Activated effector memory CD4-positive, alpha-beta T cell treated with anti-CD3 and anti-CD28 coated beads, Interleukin-2, amount 50 U/mL, for 16 hours (primary cell): ENCODE results near the gene FRMD4A.

Experiments
- DNase-seq: peaks from one replicate; pipeline ENCODE4 v3.0.0-alpha.2; 2020

FRMD4A gene

GRCh38 chr10:13658264-13658663, 672.5 kb downstream of the FRMD4A start:
- no peak for DNase-seq

- DNase-seq = no peak
These were observed 673.5 kb downstream of the FRMD4A start for GRCh38 chr10:13657101-13657680.

DNA sequence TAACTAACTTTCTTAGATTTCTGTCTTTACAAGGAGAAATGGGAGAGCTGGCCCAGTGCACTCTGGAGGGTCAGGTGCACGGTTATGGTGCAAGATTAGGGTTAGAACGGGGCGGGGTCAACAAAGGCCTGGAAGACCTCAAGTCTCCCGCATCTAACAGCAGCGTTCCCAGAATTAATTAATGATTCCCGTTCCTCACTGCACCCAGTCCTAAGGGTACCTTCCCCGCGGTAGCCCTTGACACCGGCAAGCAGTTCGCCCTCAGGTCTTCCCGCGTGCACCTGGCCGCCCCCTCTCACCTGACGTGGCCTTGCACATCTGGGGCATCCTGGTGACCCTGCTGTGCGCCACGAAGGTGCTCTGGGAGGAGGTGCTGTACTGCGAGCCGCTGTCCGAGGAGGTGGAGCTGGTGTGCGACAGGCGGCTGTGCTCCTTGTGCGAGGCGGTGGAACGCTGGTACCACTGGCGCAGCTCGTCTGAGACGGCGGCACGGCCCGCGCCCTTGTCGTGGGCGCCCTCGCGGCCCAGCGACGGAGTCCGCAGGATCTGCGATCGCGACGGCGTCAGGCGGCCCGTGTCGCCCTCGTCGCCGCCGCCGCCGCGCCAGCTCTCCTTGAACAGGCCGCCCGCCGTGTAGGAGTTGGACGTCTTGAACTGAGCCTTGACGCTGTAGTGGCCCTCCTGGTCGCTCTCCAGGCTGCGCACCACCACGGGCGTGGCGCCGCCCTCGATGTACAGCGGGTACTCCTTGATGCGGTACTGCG, 674.2 kb downstream of the FRMD4A start:
- no peak for DNase-seq

- no peak for DNase-seq
These were observed 675.9 kb downstream of the FRMD4A start for GRCh38 chr10:13654846-13655245.

GRCh38 chr10:13654118-13654830, 676.5 kb downstream of the FRMD4A start:
- DNase-seq = no peak

GRCh38 chr10:13652860-13653259, 677.9 kb downstream of the FRMD4A start:
- no peak for DNase-seq

DNA sequence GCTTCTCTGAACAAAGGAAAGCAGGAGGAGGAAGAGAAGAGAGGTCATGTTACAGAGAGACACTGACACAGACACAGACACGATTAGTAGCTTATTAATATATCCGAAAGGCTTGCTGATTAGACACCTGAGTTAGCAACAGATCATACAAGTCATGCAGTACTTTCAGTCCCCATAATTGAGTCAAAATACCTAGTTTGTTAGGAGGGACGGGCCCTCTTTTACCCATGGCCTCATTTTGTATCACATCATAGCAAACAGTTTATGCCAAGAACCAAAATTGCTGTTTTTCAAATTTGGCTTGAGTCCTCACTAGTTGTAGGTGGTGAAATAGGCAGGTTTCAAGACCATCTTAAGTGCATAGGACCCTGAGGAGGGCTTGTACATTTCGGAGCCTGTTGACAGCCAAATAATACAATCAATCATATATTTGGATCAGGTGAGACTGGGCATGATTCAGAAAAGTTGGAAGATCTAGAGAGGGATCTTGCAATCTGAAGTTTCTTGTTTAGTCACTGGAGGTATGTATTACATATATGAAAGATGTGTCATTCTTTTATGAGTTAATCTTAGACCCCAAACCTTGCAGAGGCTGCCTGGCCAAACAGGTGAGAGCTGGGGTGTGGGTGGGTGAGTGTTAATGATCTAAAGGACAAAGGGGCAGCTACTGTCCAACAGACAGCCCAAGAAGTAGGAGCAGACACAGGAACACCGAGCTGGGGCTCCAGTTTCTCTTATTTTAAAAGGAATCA, 678.6 kb downstream of the FRMD4A start:
- DNase-seq = no peak

GRCh38 chr10:13650961-13651360, 679.8 kb downstream of the FRMD4A start:
- DNase-seq = no peak

DNA sequence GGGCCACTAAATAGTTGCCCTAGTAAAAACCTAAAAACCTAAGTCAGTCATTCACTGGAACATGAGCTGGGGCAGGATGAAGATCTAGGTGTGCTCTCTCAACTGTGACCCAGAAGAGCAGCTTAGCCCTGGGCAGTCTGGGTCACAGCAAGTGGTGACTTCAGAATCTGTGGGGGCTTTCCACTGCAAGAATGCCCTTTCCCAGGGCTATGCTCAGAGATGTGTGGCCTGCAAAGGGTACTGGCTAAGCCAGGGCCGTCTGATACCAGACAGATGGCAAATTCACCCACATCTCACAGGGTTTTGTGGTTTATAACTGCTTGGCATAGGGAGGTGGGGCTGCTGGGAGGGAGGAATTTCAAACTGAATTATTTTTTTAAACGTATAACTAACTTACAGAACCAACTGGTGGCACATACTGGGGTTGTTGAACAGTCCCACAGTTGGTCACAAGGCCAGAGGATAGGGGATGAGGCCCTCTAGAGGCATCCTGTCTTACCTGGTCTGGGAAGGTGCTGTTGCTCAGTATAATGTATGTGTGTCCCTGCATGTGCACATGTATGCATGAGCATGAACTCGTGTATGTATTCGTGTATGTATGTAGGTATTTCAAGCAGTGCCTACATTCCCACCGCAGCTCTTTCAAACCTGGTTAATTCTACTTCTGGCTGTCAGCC, 680.7 kb downstream of the FRMD4A start:
- DNase-seq = no peak

DNA sequence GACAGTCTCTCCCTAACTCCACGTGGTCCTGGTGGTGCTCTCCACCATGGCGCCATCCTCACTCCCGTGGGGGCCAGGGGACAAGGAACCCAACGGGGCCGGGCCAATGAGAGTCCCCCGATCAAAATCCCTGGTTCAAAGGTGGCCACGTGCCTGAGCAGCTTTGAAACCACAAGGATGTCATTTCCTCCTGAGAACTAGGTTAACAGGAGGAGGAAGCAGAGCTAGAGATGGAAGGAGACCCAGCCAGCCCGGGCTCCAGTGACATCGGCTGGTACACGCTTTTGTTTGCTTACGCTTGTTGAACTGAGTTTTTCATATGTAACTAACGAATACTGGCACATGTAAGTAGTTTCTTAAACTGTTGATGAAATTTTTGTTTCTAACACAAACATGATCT, 682.3 kb downstream of the FRMD4A start:
- DNase-seq = no peak

GRCh38 chr10:13644866-13645265, 685.9 kb downstream of the FRMD4A start:
- no peak for DNase-seq

- no peak for DNase-seq
These were observed 687.7 kb downstream of the FRMD4A start for GRCh38 chr10:13643016-13643415.

DNA sequence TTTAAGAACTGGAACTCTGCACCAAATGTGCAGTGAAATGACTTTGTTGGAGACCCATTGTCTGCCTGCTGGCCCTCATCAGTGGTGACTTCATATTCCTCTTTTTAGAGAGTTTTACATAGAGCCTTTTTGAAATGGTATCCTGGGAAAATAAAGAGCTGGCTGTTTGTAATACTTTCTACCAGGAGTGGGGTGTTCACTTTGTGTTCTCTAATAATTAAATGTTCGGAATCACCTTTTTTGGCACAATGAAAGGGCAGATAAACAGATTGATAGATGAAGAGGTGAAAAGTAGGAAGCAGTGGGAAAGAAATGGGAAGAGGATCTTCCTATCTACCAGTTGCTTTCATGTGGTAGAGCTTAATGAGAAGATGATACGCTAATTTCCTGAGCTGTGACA, 688.4 kb downstream of the FRMD4A start:
- DNase-seq = no peak

DNA sequence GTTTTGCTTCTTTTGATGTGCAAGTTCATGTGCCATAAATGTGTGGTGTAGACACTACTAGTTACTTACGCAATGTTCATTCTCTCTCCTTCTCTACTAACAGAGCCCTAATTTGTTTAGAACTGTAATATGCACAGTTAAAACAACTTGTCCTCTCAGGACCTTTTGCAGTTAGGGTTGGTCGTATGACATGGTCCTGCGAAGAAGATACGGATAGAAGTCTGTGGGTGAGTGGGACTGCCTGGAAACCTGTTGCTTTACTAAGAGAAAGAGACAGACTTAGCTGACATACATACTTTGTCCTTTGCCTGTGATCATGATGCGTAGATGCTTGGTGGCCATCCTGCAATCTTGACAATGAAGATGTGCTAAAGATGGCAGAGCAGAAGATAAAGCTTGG, 692.8 kb downstream of the FRMD4A start:
- no peak for DNase-seq

DNA sequence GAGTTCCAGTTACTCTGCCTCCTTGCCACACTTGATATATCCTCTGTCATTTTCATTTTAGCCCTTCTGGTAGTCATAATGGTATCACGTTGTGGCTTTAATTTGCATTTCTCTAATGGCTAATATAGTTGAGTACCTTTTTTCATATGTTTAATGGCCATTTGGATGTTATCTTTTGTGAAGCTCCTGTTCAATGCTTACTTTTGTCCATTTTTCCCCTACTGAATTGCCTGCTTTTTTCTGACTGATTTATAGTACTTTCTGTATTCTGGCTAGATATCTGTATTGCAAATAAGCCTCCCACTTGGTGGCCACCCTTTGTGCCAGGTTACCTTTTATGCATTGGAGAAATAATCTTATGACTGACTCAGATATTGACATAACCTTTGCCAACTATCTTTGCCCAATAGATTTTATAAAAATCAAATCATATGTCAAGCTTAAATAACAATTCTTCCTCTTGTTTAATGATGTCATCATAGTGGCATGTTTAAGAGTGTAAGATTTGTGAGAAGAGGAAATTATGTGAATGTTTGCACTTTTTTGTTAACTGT, 693.3 kb downstream of the FRMD4A start:
- DNase-seq = no peak

DNA sequence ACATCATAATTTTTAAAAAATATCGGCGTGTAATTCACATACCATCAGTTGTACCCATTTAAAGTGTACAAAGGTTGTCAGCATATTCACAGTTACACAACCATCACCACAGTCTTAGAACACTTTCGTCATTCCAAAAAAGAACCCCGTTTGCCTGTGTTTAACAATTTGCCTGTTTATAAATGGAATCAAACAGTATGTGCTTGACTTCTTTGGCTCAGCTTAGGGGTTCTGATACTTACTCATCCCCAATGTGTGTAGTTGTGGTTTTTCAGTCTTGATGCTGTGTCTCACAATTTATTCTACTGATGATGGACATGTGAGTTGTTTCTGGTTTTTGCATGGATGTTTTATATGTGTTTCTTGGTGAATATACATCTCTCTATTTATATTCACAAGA, 693.9 kb downstream of the FRMD4A start:
- no peak for DNase-seq

DNA sequence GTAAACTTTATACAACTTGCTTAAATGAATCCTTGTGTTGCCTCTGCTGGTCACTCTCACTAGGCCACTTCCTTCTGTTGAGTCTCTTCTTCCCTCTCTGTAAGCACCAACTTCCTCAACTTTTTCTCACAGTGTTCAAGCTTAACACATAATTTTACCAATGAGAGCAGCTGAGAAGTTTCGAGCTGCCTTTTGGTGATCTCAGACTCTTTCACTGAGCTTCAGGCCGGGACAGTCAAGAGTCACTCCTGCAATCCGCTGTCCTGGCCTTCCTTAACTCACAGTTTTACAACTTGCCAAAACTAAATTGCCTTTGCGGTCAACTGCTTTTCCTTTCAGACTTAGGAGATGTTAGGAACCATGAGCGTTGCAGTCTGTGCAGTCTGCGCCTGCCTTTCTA, 696.5 kb downstream of the FRMD4A start:
- DNase-seq = no peak

DNA sequence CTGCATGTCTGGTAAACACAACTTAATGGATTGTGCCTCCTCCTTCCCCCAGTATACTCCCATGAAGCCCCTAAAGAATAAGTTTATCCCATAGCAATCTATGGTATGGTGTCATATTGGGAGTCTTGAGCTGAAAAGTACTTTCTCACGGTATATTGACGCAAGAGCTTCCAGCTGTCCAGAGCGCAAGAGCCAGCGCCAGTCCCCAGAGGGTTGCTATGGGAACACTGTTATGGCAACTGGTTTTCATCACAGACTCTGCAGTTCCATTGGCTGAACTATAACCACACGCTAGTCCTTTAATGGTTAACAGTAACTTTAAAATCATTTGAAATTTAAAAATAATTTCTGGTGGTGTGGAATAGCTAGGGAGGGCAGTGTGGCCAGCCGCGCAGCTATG, 697.0 kb downstream of the FRMD4A start:
- DNase-seq = no peak

DNA sequence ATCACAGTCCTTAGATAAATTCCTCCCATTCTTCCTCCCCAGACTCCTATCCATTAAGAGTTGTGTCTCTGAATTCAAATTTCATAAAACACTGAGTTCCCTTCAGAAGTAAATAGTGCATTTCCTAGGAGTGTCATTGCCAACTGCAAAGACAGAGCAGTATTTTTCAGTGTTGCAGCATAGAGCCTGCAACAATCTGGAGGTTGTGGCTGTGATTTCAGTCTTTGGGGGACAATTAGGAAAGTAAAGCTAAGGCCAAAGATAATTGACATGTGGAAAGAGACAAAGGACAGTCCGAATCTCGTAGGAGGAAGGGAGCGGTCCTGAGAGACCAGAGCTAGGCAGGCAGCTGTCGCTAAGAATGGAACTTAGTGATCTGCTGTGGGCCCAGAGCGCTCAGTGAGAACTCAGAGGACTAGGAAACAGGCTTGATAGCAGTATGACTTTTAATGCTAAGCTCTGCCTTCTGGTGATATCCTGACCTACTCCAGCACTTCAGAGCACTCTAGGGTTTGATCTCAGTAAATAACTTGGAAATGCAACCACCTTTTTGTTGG, 697.8 kb downstream of the FRMD4A start:
- DNase-seq = no peak

DNA sequence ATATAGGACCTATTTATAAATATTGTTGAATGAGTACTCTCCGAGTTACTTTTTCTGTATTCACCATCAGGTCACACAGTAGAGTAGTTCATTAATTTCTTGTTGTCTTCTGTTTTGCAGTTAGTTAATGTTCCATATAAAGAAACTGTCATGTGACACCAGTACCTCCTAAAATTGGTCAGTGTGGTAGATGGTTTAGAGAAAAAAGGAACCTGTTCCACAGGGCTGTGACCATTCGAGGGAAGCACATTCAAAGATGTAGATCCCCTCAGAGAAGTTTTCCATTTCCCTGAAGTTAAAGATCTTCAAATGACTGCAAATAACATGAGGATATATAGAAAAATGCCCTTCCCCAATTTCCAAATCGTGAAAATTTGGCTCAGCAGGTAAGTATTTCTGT, 698.3 kb downstream of the FRMD4A start:
- no peak for DNase-seq

- DNase-seq = no peak
These were observed 699.1 kb downstream of the FRMD4A start for GRCh38 chr10:13631594-13631993.

- no peak for DNase-seq
These were observed 700.5 kb downstream of the FRMD4A start for GRCh38 chr10:13630231-13630630.
